Lower leg skin (tissue), 3 donors: ENCODE measurements around the gene CDYL2.

Source experiments
- CTCF ChIP-seq, 3 donors: fragments of 450-650 bp; IDR thresholded peaks; one replicate each; pipeline ENCODE4 v1.5.1; 2016; ENCODE audit warnings: antibody characterized with exemption in 3 of 3, mild to moderate bottlenecking in 3 of 3, moderate library complexity in 2 of 3
- POLR2A ChIP-seq, 2 donors: fragments of 450-650 bp; IDR thresholded peaks; one replicate each; pipeline ENCODE4 v1.6.1; 2016 to 2017; ENCODE audit warnings: antibody characterized with exemption in 2 of 2, mild to moderate bottlenecking in 1 of 2, moderate library complexity in 1 of 2

GRCh38 chr16:80683646-80684045 lies 120.8 kb downstream of the CDYL2 start:
- no peak for TF ChIP-seq POLR2A (IDR thresholded peaks at IDR 0.05)
- TF ChIP-seq CTCF (IDR thresholded peaks at IDR 0.05): no peak
